Jurkat, Clone E6-1 (cell line): ENCODE data around the gene CDK19.
"Not testable (repeated sequence)": the region's sequence is repeated elsewhere in the genome, so short reads cannot be mapped to it uniquely, and the experiment has no call there.

Source experiments
- DNase-seq: peaks from one replicate; pipeline ENCODE4 v3.0.0-alpha.2; 2011; ENCODE audit warnings: low read depth, low spot score
- H3K4me3 ChIP-seq: 2 replicates; pipeline ENCODE4 v1.5.1; 2011; ENCODE audit warnings: mild to moderate bottlenecking, low read length, control low read depth, moderate library complexity

Gene CDK19

DNA sequence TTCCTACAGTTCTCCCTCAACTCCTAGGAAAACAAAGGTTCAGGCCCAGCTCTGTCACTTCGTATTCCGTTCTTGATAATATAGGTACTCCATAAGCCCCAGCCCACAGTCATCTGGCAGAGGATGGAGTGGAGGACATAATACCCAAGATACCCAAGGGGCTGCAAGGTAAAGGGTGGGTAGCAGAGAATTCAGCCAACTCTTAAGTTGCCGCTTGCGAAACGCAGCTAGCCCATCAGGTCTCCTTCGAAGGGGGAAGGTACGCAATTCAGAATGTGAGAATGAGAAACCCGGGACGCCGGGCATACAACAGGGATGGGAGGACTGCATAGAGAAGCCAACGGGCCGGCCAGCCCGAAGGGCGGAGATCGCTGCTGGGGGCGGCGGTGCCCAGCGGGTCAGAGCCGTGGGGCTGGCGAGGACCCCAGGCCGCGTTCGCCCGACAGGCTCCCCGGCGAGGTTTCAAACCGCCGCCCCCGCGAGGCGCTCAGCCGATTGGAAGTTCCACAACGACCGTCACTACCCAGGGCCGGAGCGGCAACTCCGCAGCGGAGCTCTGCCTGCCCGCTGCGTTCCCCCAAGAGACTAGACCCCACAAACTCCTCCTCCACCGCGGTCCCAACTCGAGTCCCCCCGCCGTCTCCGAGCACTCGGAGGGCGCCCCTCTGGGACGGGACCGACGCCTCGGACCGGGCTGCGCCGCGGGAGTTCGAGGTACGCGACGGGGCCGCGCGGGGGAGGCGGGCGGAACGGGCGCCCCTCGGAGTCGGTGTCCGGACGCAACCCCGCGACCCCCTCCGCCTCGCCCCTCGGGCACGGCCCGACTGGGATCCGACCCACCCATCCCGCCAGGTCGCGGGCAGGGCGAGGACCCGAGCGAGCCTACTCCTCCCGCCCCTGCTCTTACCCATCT lies 911 bp downstream of the CDK19 start:
- H3K4me3 ChIP-seq, result peak overlapping the region; percentile 89
- DNase-seq, result no peak

GRCh38 chr6:110813338-110814101 lies 1.7 kb downstream of the CDK19 start:
- DNase-seq, result no peak
- peak overlapping the region; percentile 89 for H3K4me3 ChIP-seq

GRCh38 chr6:110812719-110813118 lies 2.5 kb downstream of the CDK19 start:
- H3K4me3 ChIP-seq, result no peak overlapping the region
- no peak for DNase-seq

DNA sequence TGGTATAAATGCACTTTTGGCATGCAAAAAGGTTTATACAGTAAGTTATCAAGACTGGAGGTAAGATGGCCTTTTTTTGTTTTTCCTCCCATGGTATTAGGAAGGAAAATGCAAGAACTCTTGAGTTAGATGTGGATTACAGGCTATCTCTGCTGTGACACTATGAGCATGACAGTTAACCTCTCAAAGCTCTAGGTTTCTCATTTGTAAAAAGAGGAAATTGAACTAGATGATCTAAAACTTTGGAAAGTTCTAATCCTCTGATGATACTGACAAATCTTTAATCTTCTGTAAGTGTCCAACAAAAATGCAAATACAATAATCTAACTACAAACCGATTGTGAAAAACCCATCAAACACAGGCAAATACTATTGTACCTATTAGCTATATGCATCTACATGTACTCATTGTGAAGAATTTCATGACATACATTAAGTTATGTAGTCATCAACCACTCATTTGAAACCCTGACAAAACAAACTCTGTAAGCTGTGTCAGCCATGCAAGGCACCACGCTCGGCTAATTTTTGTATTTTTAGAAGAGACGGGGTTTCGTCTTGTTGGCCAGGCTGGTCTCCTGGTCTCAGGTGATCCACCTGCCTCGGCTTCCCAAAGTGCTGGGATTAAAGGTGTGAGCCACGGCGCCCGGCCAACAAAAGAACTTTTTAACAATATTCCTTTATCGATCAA lies 4.2 kb downstream of the CDK19 start:
- DNase-seq, result no peak
- no peak overlapping the region for H3K4me3 ChIP-seq

- no peak overlapping the region for H3K4me3 ChIP-seq
- DNase-seq, result no peak
These were observed 5.5 kb downstream of the CDK19 start for GRCh38 chr6:110809792-110810191.

DNA sequence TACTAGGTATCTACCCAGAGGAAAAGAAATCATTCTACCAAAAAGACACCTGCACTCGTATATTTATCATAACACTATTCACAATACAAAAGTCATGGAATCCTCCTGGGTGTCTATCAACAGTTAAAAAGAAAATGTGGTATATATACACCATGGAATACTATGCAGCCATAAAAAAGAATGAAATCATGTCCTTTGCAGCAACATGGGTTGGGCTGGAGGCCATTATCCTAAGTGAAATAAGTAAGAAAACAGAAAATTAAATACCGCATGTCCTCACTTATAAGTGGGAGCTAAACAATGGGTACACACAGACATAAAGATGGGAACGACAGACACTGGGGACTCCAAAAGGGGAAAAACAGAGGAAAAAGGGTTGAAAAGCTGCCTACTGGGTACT lies 13.1 kb downstream of the CDK19 start:
- H3K4me3 ChIP-seq, DNase-seq: not testable (repeated sequence)

DNA sequence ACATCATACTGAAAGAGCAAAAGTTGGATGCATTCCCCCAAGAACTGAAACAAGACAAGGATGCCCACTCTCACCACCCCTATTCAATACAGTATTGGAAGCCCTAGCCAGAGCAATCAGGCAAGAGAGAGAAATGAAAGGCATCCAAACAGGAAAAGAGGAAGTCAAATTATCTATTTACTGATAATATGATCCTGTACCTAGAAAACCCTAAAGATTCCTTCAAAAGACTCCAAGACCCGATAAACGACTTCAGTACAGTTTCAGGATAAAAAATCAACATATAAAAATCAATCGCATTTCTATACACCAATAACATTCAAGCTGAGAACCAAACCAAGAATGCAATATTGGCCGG lies 14.5 kb downstream of the CDK19 start:
- no peak for DNase-seq
- no peak overlapping the region for H3K4me3 ChIP-seq

DNA sequence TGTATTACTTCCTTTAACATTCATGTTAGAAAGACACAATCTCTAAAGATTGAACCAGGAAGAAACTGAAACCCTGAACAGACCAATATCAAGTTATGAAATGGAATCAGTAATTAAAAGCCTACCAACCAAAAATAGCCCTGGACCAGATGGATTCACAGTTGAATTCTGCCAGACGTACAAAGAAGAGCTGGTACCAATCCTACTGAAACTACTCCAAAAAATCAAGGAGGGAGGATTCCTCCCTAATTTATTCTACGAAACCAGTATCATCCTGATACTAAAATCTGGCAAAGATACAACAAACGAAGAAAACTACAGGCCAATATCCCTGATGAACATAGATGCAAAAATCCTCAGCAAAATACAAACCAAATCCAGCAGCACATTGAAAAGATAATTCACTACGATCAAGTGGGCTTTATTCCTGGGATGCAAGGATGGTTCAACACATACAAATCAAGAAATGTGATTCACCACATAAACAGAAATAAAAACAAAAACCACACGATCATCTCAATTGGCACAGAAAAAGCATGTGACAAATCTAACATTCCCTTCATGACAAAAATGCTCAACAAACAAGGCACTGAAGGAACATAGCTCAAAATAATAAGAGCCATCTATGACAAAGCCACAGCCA lies 15.0 kb downstream of the CDK19 start:
- DNase-seq, result no peak
- H3K4me3 ChIP-seq, result no peak overlapping the region

DNA sequence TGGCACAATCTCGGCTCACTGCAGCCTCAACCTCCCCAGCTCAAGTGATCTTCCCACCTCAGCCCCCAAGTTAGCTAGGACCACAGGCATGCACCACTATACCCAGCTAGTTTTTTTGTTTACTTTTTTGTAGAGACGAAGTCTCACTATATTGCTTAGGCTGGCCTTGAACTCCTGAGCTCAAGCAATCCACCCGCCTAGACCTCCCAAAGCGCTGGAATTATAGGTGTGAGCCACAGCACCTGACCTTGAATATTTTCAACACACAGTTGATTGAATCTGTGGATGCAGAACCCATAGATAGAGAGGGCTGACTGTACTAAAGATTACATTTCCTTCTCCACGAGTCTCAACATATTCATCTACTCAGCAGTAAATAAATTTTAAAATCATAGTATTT lies 15.6 kb downstream of the CDK19 start:
- no peak overlapping the region for H3K4me3 ChIP-seq
- DNase-seq, result no peak

DNA sequence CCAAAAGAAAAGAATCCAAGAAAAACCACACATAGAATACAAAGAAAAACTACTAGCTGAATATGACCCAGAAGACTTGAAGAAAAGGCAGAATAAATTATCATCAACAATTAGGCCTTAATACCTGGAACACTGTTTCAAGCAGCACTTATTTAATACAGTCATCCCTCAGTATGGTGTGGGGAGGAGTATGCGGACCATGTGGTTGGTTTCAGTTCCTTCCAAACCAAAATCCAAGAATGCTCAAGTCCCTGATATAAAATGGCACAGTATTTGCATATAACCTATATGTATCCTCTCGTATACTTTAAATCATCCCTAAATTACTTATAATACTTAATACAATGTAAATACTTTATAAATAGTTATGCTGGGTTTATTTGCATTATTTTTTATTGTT lies 16.1 kb downstream of the CDK19 start:
- no peak overlapping the region for H3K4me3 ChIP-seq

GRCh38 chr6:110795271-110795670 lies 20.0 kb downstream of the CDK19 start:
- no peak for DNase-seq
- H3K4me3 ChIP-seq, result no peak overlapping the region

More for the DNA sequence above, 16.1 kb downstream of the CDK19 start:
- DNase-seq, result no peak

GRCh38 chr6:110786696-110787095 lies 28.6 kb downstream of the CDK19 start:
- H3K4me3 ChIP-seq, result no peak overlapping the region
- no peak for DNase-seq

DNA sequence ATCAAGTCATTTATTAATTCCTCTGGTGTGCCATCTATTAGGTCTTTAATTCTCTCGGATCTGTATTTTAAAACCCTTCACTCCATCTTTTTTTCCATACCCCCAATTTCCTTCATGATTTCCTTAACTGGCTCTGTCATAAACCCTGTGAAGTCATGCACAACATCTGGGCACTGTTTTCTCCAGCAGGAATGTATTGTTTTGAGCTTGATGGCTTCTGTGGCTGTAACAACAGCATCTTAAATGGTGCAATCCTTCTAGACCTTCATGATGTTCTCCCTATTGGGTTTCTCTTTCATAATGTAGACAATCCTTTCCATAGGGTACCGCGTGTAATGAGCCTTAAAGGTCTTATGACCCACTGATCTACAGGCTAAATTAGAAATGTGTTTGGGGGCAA lies 29.0 kb downstream of the CDK19 start:
- DNase-seq, result no peak
- no peak overlapping the region for H3K4me3 ChIP-seq

DNA sequence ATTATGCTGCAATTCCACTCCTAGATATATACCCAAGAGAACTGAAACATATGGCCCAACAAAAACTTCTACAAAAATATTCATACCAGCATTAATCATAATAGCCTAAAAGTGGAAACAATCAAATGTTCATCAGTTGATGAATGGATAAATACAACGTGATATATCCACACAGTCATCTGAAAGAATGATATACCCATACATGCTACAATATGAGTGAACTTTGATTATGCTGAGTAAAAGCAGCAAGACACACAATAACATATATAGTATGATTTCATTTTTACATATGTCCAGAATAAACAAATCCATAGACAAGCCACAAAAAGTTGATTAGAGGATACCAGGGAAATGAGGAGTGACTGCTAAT lies 30.7 kb downstream of the CDK19 start:
- no peak for DNase-seq
- H3K4me3 ChIP-seq, result no peak overlapping the region

DNA sequence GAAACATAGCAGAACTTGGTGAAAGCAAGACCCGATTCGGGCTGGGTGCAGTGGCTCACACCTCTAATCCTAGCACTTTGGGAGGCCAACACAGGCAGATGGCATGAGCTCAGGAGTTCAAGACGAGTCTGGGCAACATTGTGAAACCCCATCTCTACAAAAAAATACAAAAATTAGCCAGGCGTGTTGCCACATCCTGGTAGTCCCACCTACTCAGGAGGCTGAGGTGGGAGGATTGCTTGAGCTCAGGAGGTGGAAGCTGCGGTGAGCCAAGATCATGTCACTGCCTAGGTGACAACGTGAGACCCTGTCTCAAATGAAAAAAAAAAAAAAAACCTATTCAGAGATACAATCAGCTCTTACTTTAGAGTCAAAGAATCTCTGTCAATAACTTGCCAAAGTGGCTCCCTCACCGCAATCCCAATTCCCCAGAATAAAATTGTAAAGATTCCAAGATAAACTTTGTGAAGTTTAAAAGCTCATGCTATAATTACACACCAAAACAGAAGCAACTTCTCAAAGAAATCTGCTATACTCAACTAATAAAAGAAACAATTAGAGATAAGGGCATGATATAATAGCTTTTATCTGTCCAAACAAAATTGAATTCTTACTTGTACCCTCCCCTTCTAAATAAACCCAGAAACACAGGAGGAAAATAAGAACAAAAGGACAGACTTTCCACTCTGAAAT lies 33.6 kb downstream of the CDK19 start:
- DNase-seq, result no peak
- H3K4me3 ChIP-seq, result no peak overlapping the region

DNA sequence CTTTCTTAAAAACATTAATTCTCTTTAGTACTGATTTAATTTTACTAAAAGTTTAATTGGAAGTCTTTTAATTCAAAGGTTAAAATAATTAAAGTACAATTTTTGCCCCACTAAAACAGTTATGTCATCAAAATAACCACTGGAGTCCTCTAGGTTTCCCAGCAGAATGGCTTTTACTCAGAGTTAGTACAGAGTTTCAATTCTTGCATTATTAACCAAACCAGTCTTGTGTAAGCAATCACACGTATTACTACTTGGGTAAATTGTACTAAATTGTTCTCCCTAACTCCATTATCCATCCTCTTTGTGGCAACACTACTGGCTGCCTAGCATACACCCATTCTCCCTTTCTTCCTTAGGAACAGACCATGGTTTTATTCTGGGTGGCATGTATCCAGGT lies 36.9 kb downstream of the CDK19 start:
- no peak overlapping the region for H3K4me3 ChIP-seq
- no peak for DNase-seq

DNA sequence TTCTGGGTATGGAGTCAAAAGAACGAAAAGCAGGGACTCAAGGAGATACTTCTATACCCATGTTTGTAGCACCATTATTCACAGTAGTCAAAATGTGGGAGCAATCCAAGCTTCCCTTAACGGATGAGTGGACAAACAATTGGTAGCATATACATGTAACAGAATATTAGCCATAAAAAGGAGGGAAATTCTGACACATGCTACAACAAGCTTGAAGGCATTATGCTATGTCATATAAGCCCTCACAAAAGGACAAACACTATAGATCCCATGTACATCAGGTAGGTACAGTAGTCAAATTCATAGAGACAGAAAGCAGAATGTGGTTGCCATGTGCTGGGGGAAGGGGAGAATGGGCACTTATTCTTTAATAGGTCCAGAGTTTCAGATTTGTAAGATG lies 37.6 kb downstream of the CDK19 start:
- no peak for DNase-seq
- H3K4me3 ChIP-seq, result no peak overlapping the region

DNA sequence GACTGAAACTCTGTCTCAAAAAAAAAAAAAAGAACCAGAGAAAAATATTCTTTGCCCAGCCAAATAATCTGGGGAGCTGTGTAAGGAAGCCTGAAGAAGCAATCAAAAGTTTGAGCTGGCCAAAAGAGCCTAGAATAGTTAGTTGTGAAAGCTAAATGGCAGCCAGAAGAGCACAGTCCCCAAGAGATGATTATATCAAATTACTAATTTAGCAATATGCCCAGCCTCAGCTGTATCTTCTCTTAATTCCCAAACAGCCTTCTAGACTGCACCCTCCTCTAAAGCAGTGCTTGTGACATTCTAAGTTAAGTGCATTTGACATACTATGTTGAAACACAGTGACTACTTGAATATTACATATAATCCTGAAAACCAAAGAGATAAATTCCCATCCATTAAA lies 38.9 kb downstream of the CDK19 start:
- no peak overlapping the region for H3K4me3 ChIP-seq
- no peak for DNase-seq

GRCh38 chr6:110769923-110770322 lies 45.3 kb downstream of the CDK19 start:
- DNase-seq, result no peak
- no peak overlapping the region for H3K4me3 ChIP-seq
